Type B pancreatic cell (in vitro differentiated cells): Measurements from ENCODE around the gene SRXN1. TPM values are rescaled to one million over a fixed set of nuclear protein-coding genes. Genes with fewer than 3 reads are reported as not detected.

Experiments
- DNase-seq: peaks from one replicate; pipeline ENCODE4 v3.0.0; 2021; ENCODE audit warnings: mixed read lengths; ENCODE audit not compliant: unreplicated experiment; ENCODE audit errors: extremely low spot score
- H3K27ac Mint-ChIP-seq: 2 replicates; pipeline ENCODE4 v1.8.0; 2021; ENCODE audit warnings: mild to moderate bottlenecking, mixed read lengths
- H3K27me3 Mint-ChIP-seq: 2 replicates; pipeline ENCODE4 v1.8.0; 2021; ENCODE audit warnings: mixed read lengths
- H3K36me3 Mint-ChIP-seq: 2 replicates; pipeline ENCODE4 v1.8.0; 2021; ENCODE audit warnings: mixed read lengths
- H3K4me1 Mint-ChIP-seq: one replicate; pipeline ENCODE4 v1.8.0; 2021; ENCODE audit warnings: mixed read lengths; ENCODE audit not compliant: unreplicated experiment
- H3K4me3 Mint-ChIP-seq: 2 replicates; pipeline ENCODE4 v1.8.0; 2021; ENCODE audit warnings: mild to moderate bottlenecking, mixed read lengths
- H3K9me3 Mint-ChIP-seq: 2 replicates; pipeline ENCODE4 v1.8.0; 2021; ENCODE audit warnings: mixed read lengths
- total RNA-seq: library from RNA; stranded (reverse); gene quantifications from 2 replicates; pipeline ENCODE4 v1.2.1, GENCODE V29; 2021; ENCODE audit warnings: low replicate concordance
- TF ChIP-seq, protein P1 (sequence below): fragments of 200-600 bp; sonication (generic); conservative IDR thresholded peaks from 2 replicates; pipeline ENCODE4 v1.5.0; 2021; ENCODE audit warnings: antibody characterized with exemption, mild to moderate bottlenecking

Gene SRXN1
- total RNA-seq, 1 donor from 2014 or later, result 16.3 TPM

DNA sequence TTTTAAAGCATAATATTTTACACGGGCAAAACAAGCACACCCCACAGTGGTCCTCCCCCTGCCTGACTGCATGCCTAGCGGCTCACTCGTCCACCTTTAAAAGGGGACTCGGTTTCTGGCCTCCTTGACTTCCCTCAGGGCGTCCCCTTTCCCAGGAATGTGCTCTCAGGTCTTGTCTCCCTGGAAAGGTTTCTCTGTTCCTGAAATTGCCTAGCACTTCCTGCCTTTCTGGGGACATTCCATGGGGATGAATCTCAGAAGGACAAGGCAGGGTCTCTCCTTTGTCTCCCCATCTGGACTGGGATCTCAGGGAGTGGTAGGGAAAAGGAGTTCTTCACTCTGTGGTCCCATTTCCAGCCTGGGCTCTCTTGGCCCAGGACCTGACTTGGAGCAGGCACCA, 47.8 kb downstream of the SRXN1 start:
- H3K27ac Mint-ChIP-seq, result no peak overlapping the region
- DNase-seq, result no peak
- no peaks in the 10 kb centered on the region for H3K36me3 Mint-ChIP-seq
- TF ChIP-seq, protein P1, sequence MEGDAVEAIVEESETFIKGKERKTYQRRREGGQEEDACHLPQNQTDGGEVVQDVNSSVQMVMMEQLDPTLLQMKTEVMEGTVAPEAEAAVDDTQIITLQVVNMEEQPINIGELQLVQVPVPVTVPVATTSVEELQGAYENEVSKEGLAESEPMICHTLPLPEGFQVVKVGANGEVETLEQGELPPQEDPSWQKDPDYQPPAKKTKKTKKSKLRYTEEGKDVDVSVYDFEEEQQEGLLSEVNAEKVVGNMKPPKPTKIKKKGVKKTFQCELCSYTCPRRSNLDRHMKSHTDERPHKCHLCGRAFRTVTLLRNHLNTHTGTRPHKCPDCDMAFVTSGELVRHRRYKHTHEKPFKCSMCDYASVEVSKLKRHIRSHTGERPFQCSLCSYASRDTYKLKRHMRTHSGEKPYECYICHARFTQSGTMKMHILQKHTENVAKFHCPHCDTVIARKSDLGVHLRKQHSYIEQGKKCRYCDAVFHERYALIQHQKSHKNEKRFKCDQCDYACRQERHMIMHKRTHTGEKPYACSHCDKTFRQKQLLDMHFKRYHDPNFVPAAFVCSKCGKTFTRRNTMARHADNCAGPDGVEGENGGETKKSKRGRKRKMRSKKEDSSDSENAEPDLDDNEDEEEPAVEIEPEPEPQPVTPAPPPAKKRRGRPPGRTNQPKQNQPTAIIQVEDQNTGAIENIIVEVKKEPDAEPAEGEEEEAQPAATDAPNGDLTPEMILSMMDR, result no peak
- H3K4me3 Mint-ChIP-seq, result no peak overlapping the region
- H3K9me3 Mint-ChIP-seq, result no peaks in the 10 kb centered on the region
- peaks cover 43% of the 10 kb centered on the region for H3K27me3 Mint-ChIP-seq
- H3K4me1 Mint-ChIP-seq, result no peaks in the 10 kb centered on the region

DNA sequence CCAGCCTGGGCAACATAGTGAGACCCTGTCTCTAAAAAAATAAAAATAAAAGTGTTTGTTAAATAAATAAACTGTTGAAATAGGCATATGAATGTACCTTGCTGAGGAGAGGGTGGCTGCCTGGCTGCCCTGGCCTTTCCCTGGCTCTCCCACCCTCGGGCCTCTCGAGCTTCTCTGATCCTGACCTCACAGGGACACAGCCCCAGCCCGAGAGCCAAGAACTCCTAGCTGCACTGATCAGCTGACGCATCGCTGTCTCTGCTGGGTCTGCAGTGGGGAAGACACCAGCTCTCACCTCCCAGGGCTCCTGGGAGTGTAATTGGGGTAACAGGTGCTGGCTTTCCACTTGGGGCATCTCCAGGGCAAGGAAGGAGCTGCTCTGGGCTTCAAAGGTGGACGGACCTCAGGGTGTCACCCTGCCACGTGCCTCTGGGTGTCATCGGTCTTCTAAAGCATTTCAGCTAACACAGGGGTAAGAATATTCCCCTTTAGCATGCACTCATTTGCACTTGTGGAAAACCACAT, 49.8 kb downstream of the SRXN1 start:
- Mint-ChIP-seq H3K27me3 (peaks cover 31% of the 10 kb centered on the region), H3K4me1 (no peaks in the 10 kb centered on the region), H3K9me3 (no peaks in the 10 kb centered on the region), H3K27ac (no peak overlapping the region), H3K36me3 (no peaks in the 10 kb centered on the region), H3K4me3 (no peak overlapping the region)
- no peak for DNase-seq
- TF ChIP-seq, protein P1, result no peak

DNA sequence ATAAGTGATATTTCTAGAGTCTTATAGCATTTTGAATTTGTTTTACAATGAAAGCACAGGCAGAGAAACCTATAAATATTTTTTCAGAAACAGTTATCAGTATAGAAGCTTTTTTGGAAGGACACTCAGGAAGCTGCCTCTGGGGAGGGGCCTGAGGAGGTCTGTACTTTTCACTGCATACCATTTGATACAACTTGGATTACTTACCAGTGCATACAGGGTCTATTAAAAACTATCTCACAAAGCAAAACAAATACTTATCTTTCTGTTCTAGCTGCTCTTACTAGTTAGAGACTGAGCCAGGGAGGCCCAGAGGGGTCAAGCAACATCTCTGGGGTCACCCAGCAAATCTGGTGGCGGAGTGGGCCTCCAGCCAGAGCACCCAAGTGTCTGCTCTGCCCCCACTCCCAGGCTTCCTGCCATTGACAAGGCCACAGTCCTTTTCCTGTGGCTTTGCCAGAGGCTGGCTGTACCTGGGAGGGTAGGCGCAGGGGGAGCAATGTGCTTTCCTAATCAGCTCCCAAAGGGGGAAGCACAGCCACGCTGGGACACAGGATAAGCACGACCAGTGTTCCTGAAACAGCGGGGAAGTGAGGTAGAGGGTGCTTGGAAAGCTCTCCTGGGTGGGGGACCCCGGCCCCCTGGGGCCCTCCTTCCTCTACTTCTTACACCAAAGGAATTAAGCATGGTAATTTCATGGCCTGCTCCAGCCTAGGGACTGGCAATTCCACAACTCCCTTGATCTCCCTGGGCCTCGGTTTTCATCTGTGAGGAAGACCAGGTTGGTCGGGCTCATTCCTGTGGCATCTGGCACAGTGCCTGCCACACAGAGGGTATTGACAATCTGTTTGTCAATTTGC, 50.7 kb downstream of the SRXN1 start:
- H3K9me3 Mint-ChIP-seq, result no peaks in the 10 kb centered on the region
- TF ChIP-seq, protein P1, result no peak
- H3K27me3 Mint-ChIP-seq, result peaks cover 23% of the 10 kb centered on the region
- DNase-seq, result no peak
- no peak overlapping the region for H3K27ac Mint-ChIP-seq
- no peak overlapping the region for H3K4me3 Mint-ChIP-seq
- H3K36me3 Mint-ChIP-seq, result no peaks in the 10 kb centered on the region
- no peaks in the 10 kb centered on the region for H3K4me1 Mint-ChIP-seq

DNA sequence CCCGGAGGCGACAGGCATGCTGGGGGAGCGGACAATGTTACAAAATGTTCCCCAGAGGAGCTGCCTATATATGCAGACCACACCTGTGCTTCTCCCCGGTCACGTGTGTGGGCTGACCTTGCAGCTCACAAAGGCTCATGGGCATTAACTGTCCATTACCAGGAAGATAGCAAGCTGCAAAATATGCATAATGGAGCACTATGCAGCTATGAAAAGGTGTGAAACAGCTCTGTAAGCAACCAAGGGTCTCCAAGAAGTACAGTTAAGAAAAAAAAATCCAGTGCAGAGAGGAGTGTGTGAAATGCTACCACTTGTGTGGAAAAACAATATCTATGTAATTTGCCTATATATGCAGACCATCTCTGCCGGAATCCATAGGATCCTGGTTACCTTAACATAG, 52.3 kb downstream of the SRXN1 start:
- Mint-ChIP-seq H3K4me1 (no peaks in the 10 kb centered on the region), H3K27ac (no peak overlapping the region), H3K27me3 (peaks cover 12% of the 10 kb centered on the region), H3K36me3 (no peaks in the 10 kb centered on the region), H3K9me3 (no peaks in the 10 kb centered on the region), H3K4me3 (no peak overlapping the region)
- TF ChIP-seq, protein P1, result no peak
- no peak for DNase-seq

DNA sequence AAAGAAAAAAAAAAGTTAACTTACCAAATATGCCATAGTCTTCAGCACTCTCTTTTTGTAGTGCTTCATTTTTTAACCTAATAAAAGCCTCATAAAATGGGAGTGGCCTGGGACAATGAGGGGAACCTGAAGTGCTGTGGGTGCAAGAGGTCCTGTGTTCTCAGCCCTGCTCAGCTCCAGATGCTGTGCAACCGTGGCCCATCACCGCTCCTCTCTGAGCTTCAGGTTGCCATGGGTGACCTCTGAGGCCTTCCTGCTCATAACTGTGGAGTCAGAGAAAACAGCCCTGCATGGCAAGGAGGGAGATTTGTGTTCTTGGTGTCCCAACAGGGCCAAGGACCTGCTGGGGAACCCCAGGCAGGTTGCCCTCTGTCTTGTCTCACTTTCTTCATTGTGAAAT, 52.9 kb downstream of the SRXN1 start:
- Mint-ChIP-seq H3K27me3 (peaks cover 10% of the 10 kb centered on the region), H3K4me3 (no peak overlapping the region), H3K27ac (no peak overlapping the region), H3K36me3 (no peaks in the 10 kb centered on the region), H3K4me1 (no peaks in the 10 kb centered on the region), H3K9me3 (no peaks in the 10 kb centered on the region)
- no peak for DNase-seq
- TF ChIP-seq, protein P1, result no peak
